Middle frontal gyrus (tissue), 1 donor: Measurements from ENCODE around the gene ERVK3-1.
"Not testable (repeated sequence)": the region's sequence is repeated elsewhere in the genome, so short reads cannot be mapped to it uniquely, and the experiment has no call there.

Experiments
- DNase-seq: peaks from one replicate; pipeline ENCODE4 v3.0.0-alpha.2; 2015; ENCODE audit warnings: low spot score; ENCODE audit errors: extremely low spot score

Gene ERVK3-1

GRCh38 chr19:58305065-58305931 lies at the start of gene ERVK3-1:
ERVK3-1 (plus strand) TSS chr19:58305377; CDS start chr19:58312169, 6,792 bp downstream.
- DNase-seq = peak; percentile 97

- DNase-seq = not testable (repeated sequence)
These were observed 46.9 kb upstream of the ERVK3-1 start for GRCh38 chr19:58258259-58258658.

GRCh38 chr19:58261600-58261967 lies 43.6 kb upstream of the ERVK3-1 start:
- DNase-seq = no peak

- no peak for DNase-seq
These were observed 42.9 kb upstream of the ERVK3-1 start for GRCh38 chr19:58261968-58262921.

- no peak for DNase-seq
These were observed 42.3 kb upstream of the ERVK3-1 start for GRCh38 chr19:58262922-58263296.

GRCh38 chr19:58265100-58265499 lies 40.1 kb upstream of the ERVK3-1 start:
- no peak for DNase-seq

- no peak for DNase-seq
These were observed 36.8 kb upstream of the ERVK3-1 start for GRCh38 chr19:58268344-58268743.

GRCh38 chr19:58274771-58275201 lies 30.4 kb upstream of the ERVK3-1 start:
- peak; percentile 13 for DNase-seq

- no peak for DNase-seq
These were observed 29.6 kb upstream of the ERVK3-1 start for GRCh38 chr19:58275564-58275963.

- no peak for DNase-seq
These were observed 28.0 kb upstream of the ERVK3-1 start for GRCh38 chr19:58277197-58277596.

GRCh38 chr19:58277748-58278540 lies 27.2 kb upstream of the ERVK3-1 start:
- DNase-seq = peak; percentile 5

- peak; percentile 92 for DNase-seq
These were observed 26.6 kb upstream of the ERVK3-1 start, which contains the start of gene ZNF8 for GRCh38 chr19:58278541-58279041. ZNF8 (plus strand) TSS chr19:58278955; CDS start chr19:58279082, 127 bp downstream.

GRCh38 chr19:58279042-58279924 lies 25.9 kb upstream of the ERVK3-1 start:
- DNase-seq = peak; percentile 13

- DNase-seq = no peak
These were observed 25.3 kb upstream of the ERVK3-1 start for GRCh38 chr19:58279925-58280316.

- DNase-seq = no peak
These were observed 21.0 kb upstream of the ERVK3-1 start for GRCh38 chr19:58284199-58284598.

- no peak for DNase-seq
These were observed 13.2 kb upstream of the ERVK3-1 start for GRCh38 chr19:58291943-58292342.

GRCh38 chr19:58294743-58295374 lies 10.3 kb upstream of the ERVK3-1 start:
- DNase-seq = no peak

GRCh38 chr19:58296104-58296503 lies 9.1 kb upstream of the ERVK3-1 start:
- no peak for DNase-seq

GRCh38 chr19:58300620-58301019 lies 4.6 kb upstream of the ERVK3-1 start:
- no peak for DNase-seq
